IMR-90 (cell line): ENCODE data around the gene CTPS1. TPM values are rescaled to one million over a fixed set of nuclear protein-coding genes. Genes with fewer than 3 reads are reported as not detected.

Experiments used
- ATAC-seq: fragments of 200-7000 bp; cut with Tn5 transposase; 2 replicates; pipeline ENCODE4 v1.9.1; 2020; ENCODE audit warnings: low read depth, mild to moderate bottlenecking, moderate library complexity
- BruUV-seq: library from RNA; stranded (reverse); fragments of 400-500 nt; replicated peaks from 2 replicates; lab custom pipeline; 2021; lab: Mats Ljungman, UMichigan
- CTCF ChIA-PET: fragments of 300-600 bp; formaldehyde crosslinking; extraction: SDS; loops from one replicate; lab custom pipeline; 2021; ENCODE audit warnings: antibody characterized with exemption; lab: Yijun Ruan, JAX
- POLR2A ChIA-PET: fragments of 300-600 bp; sonication (Branson Sonifier 250); formaldehyde crosslinking; loops from one replicate; lab custom pipeline; 2022; ENCODE audit warnings: antibody characterized with exemption; ENCODE audit not compliant: unreplicated experiment; lab: Charles Lee
- DNase-seq: peaks from one replicate; pipeline ENCODE4 v3.0.0; 2013
- H2AFZ ChIP-seq: replicated peaks from 2 replicates; pipeline ENCODE3; 2013; ENCODE audit warnings: low read length, mild to moderate bottlenecking; ENCODE audit not compliant: poor library complexity
- H2AK5ac ChIP-seq: 2 replicates; pipeline ENCODE4 v1.6.1; 2013; ENCODE audit warnings: low read depth, low read length, inconsistent platforms
- H2AK9ac ChIP-seq: replicated peaks from 2 replicates; pipeline ENCODE3; 2013; ENCODE audit warnings: mild to moderate bottlenecking, low read depth, low read length, moderate library complexity; ENCODE audit not compliant: poor library complexity
- H2BK120ac ChIP-seq: 2 replicates; pipeline ENCODE4 v1.6.1; 2013; ENCODE audit warnings: low read depth, low read length, inconsistent platforms
- H2BK15ac ChIP-seq: 3 replicates; pipeline ENCODE4 v1.6.1; 2013; ENCODE audit warnings: low read depth, low read length, inconsistent platforms
- H2BK20ac ChIP-seq: 2 replicates; pipeline ENCODE4 v1.6.1; 2013; ENCODE audit warnings: low read depth, mild to moderate bottlenecking, inconsistent platforms, low read length, moderate library complexity
- H2BK5ac ChIP-seq: 2 replicates; pipeline ENCODE4 v1.6.1; 2013; ENCODE audit warnings: mild to moderate bottlenecking, low read depth, low read length, inconsistent platforms; ENCODE audit not compliant: poor library complexity, severe bottlenecking
- H3K14ac ChIP-seq: replicated peaks from 2 replicates; pipeline ENCODE4 v1.6.1; 2013; ENCODE audit warnings: low read depth, low read length, inconsistent platforms
- H3K18ac ChIP-seq: 2 replicates; pipeline ENCODE4 v1.6.1; 2013; ENCODE audit warnings: low read depth, low read length, control low read depth
- H3K23ac ChIP-seq: 2 replicates; pipeline ENCODE4 v1.6.1; 2013; ENCODE audit warnings: low read depth, low read length, inconsistent platforms
- H3K27ac ChIP-seq: 2 replicates; pipeline ENCODE4 v1.5.1; 2013; ENCODE audit warnings: mild to moderate bottlenecking, control low read depth, low read length; ENCODE audit not compliant: insufficient read depth
- H3K27me3 ChIP-seq: 2 replicates; pipeline ENCODE4 v1.6.1; 2013; ENCODE audit warnings: low read length; ENCODE audit not compliant: control insufficient read depth, insufficient read depth
- H3K36me3 ChIP-seq: 2 replicates; pipeline ENCODE4 v1.6.1; 2013; ENCODE audit warnings: low read length, mixed read lengths; ENCODE audit not compliant: control insufficient read depth, insufficient read depth
- H3K4ac ChIP-seq: 2 replicates; pipeline ENCODE4 v1.6.1; 2013; ENCODE audit warnings: low read depth, low read length, inconsistent platforms
- H3K4me1 ChIP-seq: 2 replicates; pipeline ENCODE4 v1.6.1; 2013; ENCODE audit warnings: low read length, mixed read lengths; ENCODE audit not compliant: control insufficient read depth, insufficient read depth
- H3K4me2 ChIP-seq: 2 replicates; pipeline ENCODE4 v1.6.1; 2013; ENCODE audit warnings: low read depth, mild to moderate bottlenecking, control low read depth, low read length, moderate library complexity
- H3K4me3 ChIP-seq: 2 replicates; pipeline ENCODE4 v1.5.1; 2013; ENCODE audit warnings: low read depth, mild to moderate bottlenecking, control low read depth, low read length, moderate library complexity; ENCODE audit not compliant: insufficient read depth
- H3K56ac ChIP-seq: 2 replicates; pipeline ENCODE4 v1.6.1; 2013; ENCODE audit warnings: low read length, inconsistent platforms; ENCODE audit not compliant: insufficient read depth; ENCODE audit errors: extremely low read depth
- H3K79me1 ChIP-seq, 2 experiments: 2 replicates each; pipeline ENCODE4 v1.6.1; 2013; ENCODE audit warnings: low read length in 2 of 2, inconsistent platforms in 1 of 2, low read depth in 1 of 2
- H3K9ac ChIP-seq: 2 replicates; pipeline ENCODE4 v1.6.1; 2013; ENCODE audit warnings: low read depth, low read length, control low read depth
- H3K9me1 ChIP-seq: 2 replicates; pipeline ENCODE4 v1.6.1; 2013; ENCODE audit warnings: low read length, inconsistent platforms; ENCODE audit not compliant: insufficient read depth
- H3K9me3 ChIP-seq: 2 replicates; pipeline ENCODE4 v1.6.1; 2013; ENCODE audit warnings: low read length; ENCODE audit not compliant: control insufficient read depth, insufficient read depth
- H4K20me1 ChIP-seq: 2 replicates; pipeline ENCODE4 v1.6.1; 2013; ENCODE audit warnings: low read length, inconsistent platforms; ENCODE audit not compliant: insufficient read depth
- H4K5ac ChIP-seq: 2 replicates; pipeline ENCODE4 v1.6.1; 2013; ENCODE audit warnings: mild to moderate bottlenecking, low read depth, low read length, control low read depth
- H4K8ac ChIP-seq, 2 experiments: 2 replicates each; pipeline ENCODE4 v1.6.1; 2013; ENCODE audit warnings: low read depth in 2 of 2, low read length in 2 of 2, control low read depth in 1 of 2, inconsistent platforms in 1 of 2
- H4K91ac ChIP-seq: 2 replicates; pipeline ENCODE4 v1.6.1; 2013; ENCODE audit warnings: low read depth, low read length, inconsistent platforms; ENCODE audit not compliant: insufficient read depth
- CEBPB ChIP-seq: IDR thresholded peaks from 2 replicates; pipeline ENCODE4 v1.6.1; 2012; ENCODE audit warnings: low read depth, low read length, improper control_type of control experiment
- WGBS, 2 experiments: methylation state at CpG; one replicate each; pipeline versions ENCODE4 v1.1.5 to v1.1.7; 2013; ENCODE audit warnings: missing lambda C conversion rate in 2 of 2; ENCODE audit not compliant: insufficient read length in 1 of 2; ENCODE audit errors: extremely low coverage in 2 of 2; 5-methylcytosine and 5-hydroxymethylcytosine counted together
- dilution Hi-C: fragments of 300-500 bp; cut with HindIII; formaldehyde crosslinking; loops from one replicate; pipeline ENCODE4 v1.14.3; 2018; ENCODE audit warnings: low sequenced_read_pairs; ENCODE audit not compliant: unreplicated experiment
- in situ Hi-C: fragments of 300-500 bp; cut with MboI; formaldehyde crosslinking; loops from 3 replicates; pipeline ENCODE4 v1.14.3; 2019; ENCODE audit warnings: low sequenced_read_pairs, inconsistent platforms, mixed read lengths
- intact Hi-C: fragments of 100-400 bp; cut with micrococcal nuclease; formaldehyde crosslinking; loops from 2 replicates; pipeline ENCODE4 v1.10.0; 2022
- polyA plus RNA-seq, 3 experiments: library from polyadenylated mRNA; depleted of rRNA; stranded (reverse); fragments of >200 nt; gene quantifications; 2 replicates each; pipeline ENCODE4 v1.2.3, GENCODE V29; 2012; ENCODE audit warnings: low replicate concordance in 1 of 3
- total RNA-seq: library from RNA; depleted of rRNA; stranded (reverse); fragments of >200 nt; gene quantifications from 2 replicates; pipeline ENCODE4 v1.2.3, GENCODE V29; 2012

CTPS1 gene
- total and polyA plus RNA-seq, 2 of the 4 experiments (the other 2 are of a cell fraction) = 40.4 to 41.0 TPM

GRCh38 chr1:40985161-40985560 is 5.7 kb downstream of the CTPS1 start:
- H3K4me2 ChIP-seq = no peak overlapping the region
- no peaks in the 10 kb centered on the region for H3K27me3 ChIP-seq
- no TSS peak for BruUV-seq
- TF ChIP-seq CEBPB = no peak
- in situ Hi-C loops (no loop called here), dilution Hi-C loops (no loop called here), intact Hi-C loops (no loop called here)
- no peak overlapping the region for H4K91ac ChIP-seq
- POLR2A ChIA-PET = no interaction called here
- H4K5ac ChIP-seq = no peak overlapping the region; the same call in 1 of the 2 replicates
- no peak overlapping the region for H3K4ac ChIP-seq
- H3K4me1 ChIP-seq = peaks cover 25% of the 10 kb centered on the region
- no peak overlapping the region for H2AK5ac ChIP-seq
- H3K27ac ChIP-seq = no peak overlapping the region
- H4K8ac ChIP-seq = peak overlapping the region in 1 of 2 experiments; percentile 22; a peak in 1 of 4 replicates
- H3K18ac ChIP-seq = no peak overlapping the region
- H3K9ac ChIP-seq = no peak overlapping the region
- H3K9me1 ChIP-seq = peaks cover 12% of the 10 kb centered on the region
- peaks cover 26 to 76% of the 10 kb centered on the region in 2 experiments for H3K79me1 ChIP-seq
- H2BK5ac ChIP-seq = peak overlapping the region; percentile 10
- H3K23ac ChIP-seq = peak overlapping the region; percentile 26; the same call in 1 of the 2 replicates
- peaks cover 39% of the 10 kb centered on the region for H4K20me1 ChIP-seq
- no peak overlapping the region for H2BK120ac ChIP-seq
- no peak overlapping the region for H3K56ac ChIP-seq
- CTCF ChIA-PET = interaction anchor here (1.2 kb wide), 1 partner anchor 18 kb away, joined by 7 read pairs; no protein-coding TSS in a partner anchor
- 40% methylated on average over 3 of the region's 5 CpGs; no CpG with 5 or more reads in 1 of the 2 experiments for WGBS, 2 experiments
- no peaks in the 10 kb centered on the region for H3K9me3 ChIP-seq
- DNase-seq (no peak), ATAC-seq (no peak)
- H2AFZ ChIP-seq = no peak overlapping the region
- no peak overlapping the region for H2BK20ac ChIP-seq
- no peak overlapping the region for H2BK15ac ChIP-seq
- no peak overlapping the region for H3K14ac ChIP-seq
- no peak overlapping the region for H3K4me3 ChIP-seq
- H3K36me3 ChIP-seq = peaks cover 30% of the 10 kb centered on the region
- H2AK9ac ChIP-seq = no peak overlapping the region
